Loucy (cell line): ENCODE data around the gene STXBP6.
"Not testable (repeated sequence)": the region's sequence is repeated elsewhere in the genome, so short reads cannot be mapped to it uniquely, and the experiment has no call there.

Experiments used
- H2AFZ ChIP-seq: fragments of 200-600 bp; sonication (generic); 2 replicates; pipeline ENCODE4 v1.6.0; 2016; ENCODE audit warnings: antibody characterized with exemption, mild to moderate bottlenecking, low read length, moderate library complexity
- H3F3A ChIP-seq: fragments of 200-600 bp; 2 replicates; pipeline ENCODE4 v1.6.0; 2016; ENCODE audit warnings: antibody characterized with exemption, low read depth, mild to moderate bottlenecking
- H3K27me3 ChIP-seq: fragments of 200-600 bp; sonication (generic); 2 replicates; pipeline ENCODE4 v1.6.1; 2014; ENCODE audit warnings: low read length, mild to moderate bottlenecking; ENCODE audit not compliant: insufficient read depth, poor library complexity, severe bottlenecking
- H3K36me3 ChIP-seq: fragments of 200-600 bp; sonication (generic); 2 replicates; pipeline ENCODE4 v1.6.1; 2016; ENCODE audit warnings: low read length; ENCODE audit not compliant: insufficient read depth
- H3K4me1 ChIP-seq: fragments of 200-600 bp; sonication (generic); 2 replicates; pipeline ENCODE4 v1.5.1; 2014; ENCODE audit warnings: low read length, mild to moderate bottlenecking; ENCODE audit not compliant: insufficient read depth, poor library complexity, severe bottlenecking
- H3K4me2 ChIP-seq: fragments of 200-600 bp; sonication (generic); 2 replicates; pipeline ENCODE4 v1.6.0; 2014; ENCODE audit warnings: antibody characterized with exemption, low read length, low read depth, mild to moderate bottlenecking; ENCODE audit not compliant: poor library complexity, severe bottlenecking
- H3K4me3 ChIP-seq: fragments of 200-600 bp; sonication (generic); 2 replicates; pipeline ENCODE4 v1.5.1; 2014; ENCODE audit warnings: low read length, mild to moderate bottlenecking, mixed read lengths; ENCODE audit not compliant: poor library complexity, severe bottlenecking
- H3K79me2 ChIP-seq: fragments of 200-600 bp; sonication (generic); 2 replicates; pipeline ENCODE4 v1.6.1; 2014; ENCODE audit warnings: low read length; ENCODE audit not compliant: insufficient read depth
- H3K9ac ChIP-seq: fragments of 200-600 bp; sonication (generic); 2 replicates; pipeline ENCODE4 v1.6.0; 2014; ENCODE audit warnings: mild to moderate bottlenecking, low read depth, low read length, moderate library complexity; ENCODE audit not compliant: poor library complexity, severe bottlenecking
- H3K9me2 ChIP-seq: fragments of 200-600 bp; sonication (generic); replicated peaks from 2 replicates; pipeline ENCODE4 v1.6.1; 2016; ENCODE audit warnings: low read depth, low read length, mixed read lengths
- H3K9me3 ChIP-seq: fragments of 200-600 bp; sonication (generic); 2 replicates; pipeline ENCODE4 v1.6.1; 2014; ENCODE audit warnings: mild to moderate bottlenecking, antibody characterized with exemption, low read length, low read depth; ENCODE audit not compliant: insufficient read depth
- H4K20me1 ChIP-seq: fragments of 200-600 bp; sonication (generic); 2 replicates; pipeline ENCODE4 v1.6.0; 2014; ENCODE audit warnings: antibody characterized with exemption, low read length, mild to moderate bottlenecking; ENCODE audit not compliant: insufficient read depth, poor library complexity, severe bottlenecking
- EZH2phosphoT487 ChIP-seq: fragments of 200-600 bp; IDR thresholded peaks from 2 replicates; pipeline ENCODE4 v1.6.1; 2018; ENCODE audit warnings: antibody characterized with exemption, mild to moderate bottlenecking, moderate library complexity, borderline replicate concordance
- TF ChIP-seq, protein P1 (sequence below): fragments of 200-600 bp; sonication (generic); conservative IDR thresholded peaks from 2 replicates; pipeline ENCODE4 v1.5.1; 2014; ENCODE audit warnings: mild to moderate bottlenecking, antibody characterized with exemption, low read length

The STXBP6 gene

DNA sequence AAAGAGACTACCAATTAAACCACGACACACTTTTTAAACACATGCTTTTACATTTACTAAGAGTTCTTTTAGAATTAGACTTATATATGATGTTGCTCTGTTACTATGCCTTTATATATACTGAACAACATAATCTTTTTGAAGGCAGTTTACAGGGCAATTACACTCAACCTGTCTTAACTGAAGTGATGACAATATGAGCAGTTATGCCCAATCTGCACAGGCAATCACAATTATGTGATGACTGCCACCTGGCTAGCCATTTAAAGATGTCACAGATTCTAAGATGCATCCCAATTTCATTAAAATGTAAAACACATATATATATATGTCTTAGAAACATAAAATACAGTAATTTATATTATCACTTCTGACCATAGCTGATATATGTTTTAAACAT lies 112.6 kb downstream of the STXBP6 start:
- no peak for TF ChIP-seq EZH2phosphoT487
- TF ChIP-seq, protein P1, sequence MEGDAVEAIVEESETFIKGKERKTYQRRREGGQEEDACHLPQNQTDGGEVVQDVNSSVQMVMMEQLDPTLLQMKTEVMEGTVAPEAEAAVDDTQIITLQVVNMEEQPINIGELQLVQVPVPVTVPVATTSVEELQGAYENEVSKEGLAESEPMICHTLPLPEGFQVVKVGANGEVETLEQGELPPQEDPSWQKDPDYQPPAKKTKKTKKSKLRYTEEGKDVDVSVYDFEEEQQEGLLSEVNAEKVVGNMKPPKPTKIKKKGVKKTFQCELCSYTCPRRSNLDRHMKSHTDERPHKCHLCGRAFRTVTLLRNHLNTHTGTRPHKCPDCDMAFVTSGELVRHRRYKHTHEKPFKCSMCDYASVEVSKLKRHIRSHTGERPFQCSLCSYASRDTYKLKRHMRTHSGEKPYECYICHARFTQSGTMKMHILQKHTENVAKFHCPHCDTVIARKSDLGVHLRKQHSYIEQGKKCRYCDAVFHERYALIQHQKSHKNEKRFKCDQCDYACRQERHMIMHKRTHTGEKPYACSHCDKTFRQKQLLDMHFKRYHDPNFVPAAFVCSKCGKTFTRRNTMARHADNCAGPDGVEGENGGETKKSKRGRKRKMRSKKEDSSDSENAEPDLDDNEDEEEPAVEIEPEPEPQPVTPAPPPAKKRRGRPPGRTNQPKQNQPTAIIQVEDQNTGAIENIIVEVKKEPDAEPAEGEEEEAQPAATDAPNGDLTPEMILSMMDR = no peak
- H3K4me1 ChIP-seq = no peaks in the 10 kb centered on the region
- no peaks in the 10 kb centered on the region for H3F3A ChIP-seq

DNA sequence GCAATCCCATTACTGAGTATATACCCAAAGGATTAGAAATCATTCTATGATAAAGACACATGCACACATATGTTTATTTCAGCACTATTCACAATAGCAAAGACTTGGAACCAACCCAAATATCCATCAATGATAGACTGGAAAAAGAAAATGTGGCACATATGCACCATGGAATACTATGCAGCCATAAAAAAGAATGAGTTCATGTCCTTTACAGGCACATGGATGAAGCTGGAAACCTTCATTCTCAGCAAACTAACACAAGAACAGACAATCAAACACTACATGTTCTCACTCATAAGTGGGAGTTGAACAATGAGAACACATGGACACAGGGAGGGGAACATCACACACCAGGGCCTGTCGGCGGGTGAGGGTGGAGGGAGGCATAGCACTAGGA lies 113.2 kb downstream of the STXBP6 start:
- not testable (repeated sequence) for H3K4me3 ChIP-seq, H3K9me2 ChIP-seq, H3K27me3 ChIP-seq, H3K79me2 ChIP-seq, H2AFZ ChIP-seq, H3F3A ChIP-seq, H3K9ac ChIP-seq, H3K36me3 ChIP-seq, H3K9me3 ChIP-seq, H4K20me1 ChIP-seq, H3K4me1 ChIP-seq, H3K4me2 ChIP-seq

More for the DNA sequence above, 112.6 kb downstream of the STXBP6 start:
- no peaks in the 10 kb centered on the region for H3K27me3 ChIP-seq
- H4K20me1 ChIP-seq = no peaks in the 10 kb centered on the region
- no peaks in the 10 kb centered on the region for H3K9me2 ChIP-seq
- no peak overlapping the region for H2AFZ ChIP-seq
- no peak overlapping the region for H3K4me3 ChIP-seq
- no peaks in the 10 kb centered on the region for H3K9me3 ChIP-seq
- H3K4me2 ChIP-seq = no peak overlapping the region
- no peaks in the 10 kb centered on the region for H3K79me2 ChIP-seq
- no peaks in the 10 kb centered on the region for H3K36me3 ChIP-seq
- H3K9ac ChIP-seq = no peak overlapping the region

DNA sequence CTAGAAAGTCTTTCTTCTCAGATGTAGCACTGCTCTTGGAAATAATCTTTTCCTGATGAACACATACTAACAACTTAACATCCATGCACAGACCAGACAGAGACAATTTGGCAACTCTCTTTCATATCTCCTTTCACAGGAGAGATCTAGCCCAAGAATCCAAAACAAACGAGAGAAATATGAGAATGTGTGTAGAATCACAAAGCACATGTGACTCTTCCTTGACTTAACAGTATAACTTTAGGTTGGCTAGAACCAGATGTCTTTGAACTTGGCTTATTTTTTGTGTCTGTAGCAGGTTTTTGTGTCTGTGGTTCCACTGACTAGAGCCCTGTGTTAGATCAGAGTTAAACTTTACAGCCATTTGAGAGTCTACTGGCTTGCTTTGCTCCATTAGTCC lies 114.2 kb downstream of the STXBP6 start:
- no peak overlapping the region for H3K4me3 ChIP-seq
- no peaks in the 10 kb centered on the region for H4K20me1 ChIP-seq
- H3K36me3 ChIP-seq = no peaks in the 10 kb centered on the region
- TF ChIP-seq, protein P1 = no peak
- no peak for TF ChIP-seq EZH2phosphoT487
- H3K9me3 ChIP-seq = no peaks in the 10 kb centered on the region
- no peaks in the 10 kb centered on the region for H3K9me2 ChIP-seq
- no peaks in the 10 kb centered on the region for H3F3A ChIP-seq
- H3K4me2 ChIP-seq = no peak overlapping the region
- peak overlapping the region; percentile 65 for H2AFZ ChIP-seq
- H3K4me1 ChIP-seq = no peaks in the 10 kb centered on the region
- no peaks in the 10 kb centered on the region for H3K79me2 ChIP-seq
- no peaks in the 10 kb centered on the region for H3K27me3 ChIP-seq
- H3K9ac ChIP-seq = no peak overlapping the region

DNA sequence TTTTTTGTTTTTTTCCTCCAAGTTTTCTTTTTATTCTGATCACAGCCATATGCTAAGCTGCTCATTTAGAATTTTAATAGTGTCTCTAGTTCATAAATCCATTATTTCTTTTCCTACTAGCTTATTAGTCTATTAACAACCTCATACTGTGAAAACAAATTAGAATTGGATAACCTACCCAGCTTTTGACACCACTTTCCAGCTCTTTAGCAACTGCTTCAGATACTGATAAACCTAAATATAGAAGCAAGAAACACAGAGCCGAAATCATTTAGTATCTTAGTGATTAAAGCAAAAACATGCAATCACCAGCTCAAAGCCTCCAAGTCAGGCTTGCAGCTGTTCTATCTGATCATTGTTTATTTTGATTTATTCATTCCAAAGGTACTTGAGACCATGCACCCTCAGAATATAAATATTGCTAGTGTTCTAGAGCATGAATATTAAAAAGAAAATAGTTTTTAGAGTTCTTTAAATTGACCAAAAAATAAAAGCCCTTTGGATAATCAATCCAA lies 121.5 kb downstream of the STXBP6 start:
- H3K4me3 ChIP-seq = no peak overlapping the region
- H3K79me2 ChIP-seq = no peaks in the 10 kb centered on the region
- no peak overlapping the region for H3K4me2 ChIP-seq
- TF ChIP-seq EZH2phosphoT487 = no peak
- TF ChIP-seq, protein P1 = no peak
- H3K9ac ChIP-seq = no peak overlapping the region
- H3K4me1 ChIP-seq = no peaks in the 10 kb centered on the region
- H3K9me3 ChIP-seq = no peaks in the 10 kb centered on the region
- H2AFZ ChIP-seq = no peak overlapping the region
- no peaks in the 10 kb centered on the region for H3F3A ChIP-seq
- H3K9me2 ChIP-seq = no peaks in the 10 kb centered on the region
- no peaks in the 10 kb centered on the region for H3K36me3 ChIP-seq
- no peaks in the 10 kb centered on the region for H4K20me1 ChIP-seq
- H3K27me3 ChIP-seq = no peaks in the 10 kb centered on the region
